GM18867 (cell line): ENCODE measurements around the gene TPGS2.
A peak's percentile ranks its signal among the peaks of the same experiment; 100 is the strongest.
"Not testable (repeated sequence)": the region's sequence is repeated elsewhere in the genome, so short reads cannot be mapped to it uniquely, and the experiment has no call there.

Experiments used
- ATAC-seq: cut with Tn5 transposase; IDR thresholded peaks from one replicate; pipeline ENCODE4 v1.9.1; 2021; ENCODE audit warnings: mild to moderate bottlenecking, moderate library complexity; ENCODE audit not compliant: unreplicated experiment

TPGS2 gene

DNA sequence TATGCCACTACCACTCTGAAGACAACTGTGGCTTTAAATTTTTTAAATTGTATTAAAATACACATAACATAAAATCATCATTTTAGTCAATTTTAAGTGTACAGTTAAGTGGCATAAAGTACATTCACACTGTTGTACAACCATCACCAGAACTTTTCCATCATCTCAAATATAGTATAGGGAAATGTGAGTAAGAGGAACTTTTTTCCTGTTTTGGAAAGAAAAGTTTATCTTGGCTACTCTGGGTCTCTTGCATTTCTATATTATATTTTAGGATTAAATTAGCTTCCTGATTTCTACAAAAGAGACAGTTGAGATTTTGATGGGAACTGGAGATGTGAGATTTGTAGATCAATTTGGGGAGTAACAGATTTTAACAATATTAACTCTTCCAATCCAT is 3.3 kb downstream of the TPGS2 start:
- no peak for ATAC-seq

DNA sequence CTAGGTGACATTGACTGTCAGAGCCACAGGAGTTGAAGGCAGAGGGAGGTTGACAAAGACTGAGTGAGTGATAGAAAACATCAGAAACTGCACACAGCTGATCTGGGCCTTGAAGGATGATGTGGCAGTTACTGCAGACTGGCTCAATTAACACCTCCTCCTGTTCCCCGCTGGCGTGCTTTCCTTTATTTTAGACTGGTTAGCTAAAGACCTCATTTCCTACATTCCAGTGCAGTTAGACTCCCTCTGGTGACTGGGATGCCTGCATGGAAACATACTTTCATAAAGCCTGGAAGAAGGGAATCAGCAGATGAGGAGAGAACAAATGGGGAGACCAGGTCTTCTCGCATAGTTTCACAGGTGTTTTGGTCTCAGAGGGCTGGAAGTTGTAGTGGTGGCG is 7.1 kb downstream of the TPGS2 start:
- no peak for ATAC-seq

- ATAC-seq = no peak
These were observed 9.2 kb downstream of the TPGS2 start for GRCh38 chr18:36819621-36820020.

GRCh38 chr18:36818652-36819051 is 10.2 kb downstream of the TPGS2 start:
- no peak for ATAC-seq

- no peak for ATAC-seq
These were observed 11.8 kb downstream of the TPGS2 start for GRCh38 chr18:36817039-36817438.

DNA sequence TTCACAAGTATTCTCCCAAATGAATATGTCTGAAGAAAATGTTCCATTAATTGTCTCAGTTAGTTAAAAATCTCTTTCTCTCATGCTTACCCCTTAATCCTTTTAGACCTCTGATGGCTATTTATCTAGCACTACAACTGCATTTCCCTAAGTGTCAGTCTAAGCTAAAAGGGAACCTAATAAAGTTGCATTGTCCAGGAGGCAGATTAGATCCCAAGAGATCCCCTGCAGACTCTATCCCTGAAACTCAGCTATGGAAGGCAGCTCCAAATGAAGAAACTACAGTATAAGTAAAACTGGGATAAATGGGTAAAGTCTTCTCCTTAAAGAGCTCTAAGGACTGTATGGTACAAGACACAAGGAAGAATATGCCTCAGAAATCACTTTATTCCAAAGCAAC is 12.7 kb downstream of the TPGS2 start:
- not testable (repeated sequence) for ATAC-seq

DNA sequence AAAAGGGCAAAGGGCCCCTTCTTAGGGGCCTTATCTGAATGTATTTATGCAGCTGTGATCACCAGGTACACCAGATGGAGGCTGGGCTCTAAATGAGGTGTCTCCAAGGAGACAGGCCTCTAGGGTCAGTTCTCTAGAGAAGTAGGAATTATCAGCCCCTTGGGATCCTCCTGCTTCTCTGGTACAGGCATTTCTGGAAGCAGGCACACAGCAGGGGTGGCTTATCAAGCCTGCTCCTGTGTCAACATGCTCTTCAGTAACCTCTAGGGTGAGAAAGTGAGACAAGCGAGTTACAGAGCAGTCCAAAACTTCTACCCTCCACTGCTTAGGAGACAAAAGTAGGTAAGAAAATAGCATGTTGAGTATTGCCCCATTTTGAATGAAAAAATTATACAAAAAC is 13.8 kb downstream of the TPGS2 start:
- no peak for ATAC-seq

DNA sequence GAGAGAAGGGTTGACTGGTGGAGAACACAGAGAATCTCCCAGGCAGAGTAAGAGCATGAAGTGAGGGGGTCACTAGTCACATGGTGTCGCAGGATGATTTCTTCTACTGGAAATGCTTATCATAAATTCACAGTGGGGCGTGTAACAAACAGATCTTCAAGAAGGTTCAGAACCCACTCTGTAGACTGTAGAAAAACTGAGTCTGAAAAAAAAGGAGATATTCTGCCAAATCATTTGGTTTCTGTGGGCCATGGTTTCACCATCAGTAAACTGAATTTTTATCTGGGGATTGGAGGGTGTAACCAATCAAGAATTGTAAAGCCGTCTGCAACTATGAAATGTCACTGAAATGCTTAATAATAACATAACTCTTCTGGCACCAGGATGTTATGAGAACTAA is 15.0 kb downstream of the TPGS2 start:
- ATAC-seq = no peak

- no peak for ATAC-seq
These were observed 15.6 kb downstream of the TPGS2 start for GRCh38 chr18:36813101-36813775.

GRCh38 chr18:36812678-36813077 is 16.1 kb downstream of the TPGS2 start:
- ATAC-seq = no peak

- no peak for ATAC-seq
These were observed 16.8 kb downstream of the TPGS2 start for GRCh38 chr18:36811955-36812354.

DNA sequence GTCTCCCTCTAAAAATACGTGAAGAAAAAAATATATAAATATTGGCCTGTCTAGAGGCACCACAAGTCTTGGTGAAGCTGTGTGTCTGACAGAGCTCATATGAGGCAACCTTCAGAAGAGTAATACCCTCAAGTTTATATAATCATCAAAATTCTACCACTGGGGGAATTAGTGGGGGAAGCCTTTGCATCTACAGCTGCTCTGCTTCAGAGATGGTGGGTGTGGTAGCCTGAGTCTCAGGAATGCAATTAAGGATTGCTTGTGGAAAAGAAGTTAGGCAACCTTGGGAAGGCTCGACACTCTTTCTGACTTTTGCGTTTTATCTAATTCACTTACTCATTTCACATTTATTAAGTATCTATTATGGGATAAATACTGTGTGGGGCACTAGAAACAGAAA is 17.4 kb downstream of the TPGS2 start:
- no peak for ATAC-seq

DNA sequence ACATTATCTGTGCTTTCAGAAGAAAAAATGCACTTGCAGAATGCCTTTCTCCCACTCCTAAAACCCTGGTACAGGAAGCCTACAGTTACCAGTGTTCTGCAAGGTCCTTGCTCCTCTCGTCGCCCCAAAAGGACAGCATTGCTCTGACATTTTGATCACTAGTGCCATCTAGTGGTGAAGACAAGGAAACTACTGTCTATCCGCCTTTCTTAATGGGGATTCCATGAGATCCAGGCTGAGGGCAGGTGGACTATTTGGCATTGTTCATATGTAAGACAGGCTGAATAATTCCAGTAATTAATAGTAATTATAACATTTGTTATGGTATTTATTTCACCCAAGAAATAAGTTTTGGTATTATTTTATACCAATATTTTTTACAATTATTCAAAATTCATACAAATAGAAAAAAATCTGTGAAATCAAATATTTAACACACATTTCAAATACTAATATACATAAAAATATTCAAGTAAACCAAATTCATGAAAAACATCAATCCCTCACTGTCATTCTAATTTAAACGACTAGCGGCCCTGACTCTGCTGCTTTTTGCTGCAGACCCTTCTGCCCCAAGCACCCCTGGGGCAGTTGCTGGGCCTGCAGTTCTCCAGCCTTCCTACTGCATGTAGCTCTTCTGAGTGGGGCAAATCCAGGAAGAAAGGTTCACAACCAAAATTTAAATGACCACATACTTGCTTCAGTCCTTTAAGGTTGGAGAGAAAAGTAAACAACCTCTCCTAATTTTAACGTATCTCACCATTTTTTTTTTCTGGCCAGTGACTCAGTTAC is 19.0 kb downstream of the TPGS2 start:
- ATAC-seq = peak; percentile 98

DNA sequence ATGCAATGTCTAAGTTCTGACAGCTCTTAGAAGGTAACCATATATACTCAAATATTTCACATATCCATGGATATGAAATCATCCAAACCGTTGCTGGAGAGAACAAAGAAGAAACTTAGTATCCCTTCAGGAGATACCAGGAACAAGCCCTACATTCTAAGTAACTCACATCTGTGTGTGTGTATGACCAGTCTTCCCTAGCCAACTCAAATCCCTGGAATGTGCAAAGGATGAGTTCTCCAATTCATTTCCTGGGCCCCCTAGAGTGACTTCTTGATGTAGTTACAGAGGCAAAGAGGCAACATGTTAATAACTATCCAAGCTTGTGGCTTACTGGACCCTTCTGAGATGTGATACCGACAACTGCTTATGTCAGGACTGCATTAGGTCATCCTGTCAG is 20.1 kb downstream of the TPGS2 start:
- no peak for ATAC-seq

GRCh38 chr18:36805105-36805504 is 23.7 kb downstream of the TPGS2 start:
- no peak for ATAC-seq

GRCh38 chr18:36798738-36799473 is 29.9 kb downstream of the TPGS2 start:
- no peak for ATAC-seq

DNA sequence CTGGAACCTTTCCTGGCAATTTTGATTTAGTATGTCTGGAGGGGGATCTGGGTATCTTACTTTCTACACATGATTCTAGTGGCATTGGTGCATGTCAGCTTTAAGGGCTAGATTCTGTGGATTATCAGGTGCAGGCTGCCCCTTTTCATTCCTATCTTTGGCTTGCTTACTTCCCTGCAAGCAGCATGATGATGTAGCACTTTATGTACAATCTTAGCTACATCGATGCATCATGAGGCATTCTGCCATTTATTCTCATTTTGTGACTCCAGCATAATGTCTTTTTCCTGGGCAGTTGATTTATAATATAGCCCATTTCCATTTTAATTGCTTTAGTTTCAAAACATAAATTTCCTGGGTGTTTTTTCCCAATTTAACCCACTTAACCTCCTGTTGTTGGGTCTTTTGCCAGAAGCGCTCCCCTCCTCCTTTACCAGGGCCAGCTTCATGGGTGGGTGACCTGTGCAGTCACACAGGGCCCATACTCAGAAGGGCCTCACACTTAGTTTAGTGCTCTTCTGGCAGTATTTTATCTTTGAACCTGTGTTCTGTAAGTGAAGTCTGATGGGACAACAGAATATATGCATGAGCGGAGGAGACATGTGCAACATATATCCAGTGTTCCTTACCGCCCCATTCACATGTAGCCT is 36.0 kb downstream of the TPGS2 start:
- ATAC-seq = no peak

GRCh38 chr18:36786686-36787085 is 42.1 kb downstream of the TPGS2 start:
- no peak for ATAC-seq

DNA sequence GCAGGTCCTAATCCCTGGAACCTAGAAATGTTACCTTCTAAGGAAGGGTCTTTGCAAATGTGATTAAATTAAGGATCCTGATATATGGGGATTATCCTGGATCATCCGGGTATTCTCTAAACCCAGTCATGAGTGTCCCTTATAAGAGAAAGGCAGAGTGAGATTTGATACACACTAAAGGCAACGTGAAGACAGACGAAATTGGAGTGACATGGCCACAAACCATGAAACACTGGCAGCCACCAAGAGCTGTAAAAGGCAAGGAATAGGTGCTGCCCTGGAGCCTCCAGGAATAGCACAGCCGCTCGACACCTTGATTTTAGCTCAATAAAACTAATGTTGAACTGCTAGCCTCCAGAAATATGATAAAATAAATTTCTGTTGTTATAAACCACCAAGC is 45.0 kb downstream of the TPGS2 start:
- ATAC-seq = no peak

- no peak for ATAC-seq
These were observed 46.1 kb downstream of the TPGS2 start for GRCh38 chr18:36782710-36783109.

GRCh38 chr18:36780748-36781147 is 48.1 kb downstream of the TPGS2 start:
- no peak for ATAC-seq
